ENCODE data around the gene FRY.
"Not testable (repeated sequence)": the region's sequence is repeated elsewhere in the genome, so short reads cannot be mapped to it uniquely, and the experiment has no call there.

Gene FRY

DNA sequence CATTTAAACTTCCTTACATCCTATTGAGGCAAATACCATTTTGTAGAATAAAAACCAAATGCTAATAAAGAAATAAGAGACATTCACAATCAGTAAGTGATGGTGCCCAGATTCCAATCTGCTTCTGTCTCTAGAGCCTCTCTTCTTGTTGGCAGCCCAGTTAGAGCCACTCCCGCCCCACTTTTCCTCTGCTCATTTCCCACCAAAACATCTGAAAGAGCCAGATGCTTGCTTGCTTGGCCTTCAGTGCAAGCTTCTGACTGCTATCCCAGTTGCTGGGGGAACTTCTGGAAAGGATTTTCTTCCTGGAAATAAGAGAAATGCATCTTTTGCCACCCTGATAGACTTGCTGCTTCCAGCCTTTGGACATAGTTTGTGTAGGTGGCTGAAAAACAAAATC, 12.9 kb downstream of the FRY start:
- no peak for DNase-seq

DNA sequence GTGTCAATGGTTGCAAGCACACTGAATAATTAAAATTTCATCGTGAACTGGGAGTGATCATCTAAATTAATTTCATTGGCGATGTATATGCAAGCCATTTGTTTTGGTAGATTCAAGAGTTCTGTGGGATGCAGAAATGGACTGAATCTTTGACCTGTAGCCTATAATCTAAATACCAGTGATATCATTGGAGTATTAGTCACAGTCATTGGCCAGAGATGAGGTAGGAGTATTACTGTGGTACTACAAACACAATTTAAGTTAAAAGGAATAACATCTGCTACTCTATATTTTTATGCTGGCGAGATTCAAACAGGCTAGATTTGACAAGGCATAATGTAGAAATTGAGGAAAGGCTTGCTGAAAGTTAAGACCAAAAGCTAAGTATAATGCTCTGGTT, 14.0 kb downstream of the FRY start:
- no peak for DNase-seq

DNA sequence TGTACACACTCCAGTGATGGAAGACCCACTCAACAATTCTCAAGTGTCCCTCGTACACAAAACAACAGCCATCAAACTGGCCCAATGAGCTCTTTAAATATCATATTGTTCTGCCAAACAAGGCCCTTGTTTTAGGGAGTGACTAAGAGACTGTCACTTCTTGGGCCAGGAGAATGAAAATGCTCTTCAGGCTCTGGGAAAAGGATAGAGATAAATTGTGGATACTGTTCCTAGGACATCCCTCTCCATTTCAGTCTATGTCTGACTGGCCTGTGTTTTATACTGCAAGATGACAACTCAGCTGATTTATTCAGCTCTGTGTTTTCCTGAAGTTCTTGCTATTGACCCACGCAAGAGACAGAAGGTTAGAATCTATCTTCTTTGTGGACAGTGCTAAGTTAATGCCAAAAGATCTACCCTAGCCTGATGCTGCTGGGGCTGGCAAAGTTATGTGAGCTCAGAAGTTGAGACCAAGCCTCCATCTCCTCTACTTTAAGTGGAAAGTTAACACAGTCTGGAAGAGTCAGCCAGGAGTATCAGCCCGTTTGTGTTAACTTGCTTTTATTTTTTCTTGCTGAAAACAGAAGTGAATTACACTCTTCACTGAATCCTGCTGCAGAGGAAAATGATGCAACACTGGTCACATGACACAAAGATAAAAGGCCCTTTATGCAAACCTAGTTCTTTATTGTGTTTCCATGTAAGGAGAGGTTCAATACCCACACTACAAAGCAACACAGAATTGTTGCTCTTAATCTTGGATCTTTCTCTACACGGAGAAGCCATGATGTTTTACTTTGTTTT, 14.6 kb downstream of the FRY start:
- DNase-seq, result no peak

DNA sequence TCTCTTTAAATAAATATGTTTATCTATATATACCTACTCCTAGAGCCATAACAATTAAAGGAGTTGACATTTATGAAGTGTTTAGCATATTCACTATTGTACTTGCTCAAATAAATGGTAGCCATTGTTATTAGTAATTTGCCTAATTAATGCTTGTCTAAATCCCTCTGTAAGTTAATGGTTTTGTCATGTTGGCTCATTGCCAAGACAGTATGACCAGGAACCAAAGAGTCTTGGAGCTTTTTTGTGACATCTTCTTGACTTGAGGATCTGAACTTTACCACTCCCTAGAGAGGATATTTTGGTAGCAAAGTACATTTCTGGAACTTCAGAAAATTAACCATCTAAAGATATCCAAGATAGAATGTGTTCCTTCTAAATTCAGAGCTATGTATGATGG, 15.5 kb downstream of the FRY start:
- no peak for DNase-seq

DNA sequence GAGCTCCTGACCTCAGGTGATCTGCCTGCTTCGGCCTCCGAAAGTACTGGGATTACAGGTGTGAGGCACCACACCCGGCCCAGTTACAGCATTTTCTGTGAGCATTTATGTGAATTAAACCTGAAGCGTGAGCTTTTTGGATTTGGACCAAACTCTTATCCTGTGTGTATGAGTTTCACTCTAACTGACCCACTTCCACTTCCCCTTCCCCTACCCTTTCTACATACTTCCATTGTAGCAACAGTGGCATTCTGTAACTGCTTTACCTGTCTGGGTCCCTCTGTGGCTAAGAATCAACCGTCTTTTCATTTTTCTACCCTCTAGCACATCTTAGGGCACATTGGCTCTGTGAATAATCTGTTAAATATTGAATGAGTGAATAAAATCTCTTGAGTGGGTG, 16.2 kb downstream of the FRY start:
- DNase-seq, result no peak

DNA sequence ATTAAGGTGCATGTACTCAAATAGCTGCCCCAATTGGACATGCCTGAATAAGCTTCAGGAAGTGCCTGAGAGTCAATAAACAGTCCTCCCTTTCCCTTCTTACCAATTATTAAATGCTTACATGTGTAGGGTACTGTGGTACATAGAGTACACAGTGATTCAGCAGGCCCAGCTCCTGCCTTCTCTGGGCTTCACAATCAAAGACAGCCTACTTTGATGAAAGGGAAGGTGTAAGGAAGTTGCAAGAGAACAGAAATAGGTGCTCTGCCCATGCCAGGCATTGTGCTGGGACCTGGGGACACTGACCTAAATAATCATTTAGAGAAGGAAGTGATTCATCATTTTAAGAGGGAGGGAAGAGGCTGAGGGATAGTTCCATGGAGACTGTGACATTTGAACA, 17.2 kb downstream of the FRY start:
- DNase-seq, result no peak

DNA sequence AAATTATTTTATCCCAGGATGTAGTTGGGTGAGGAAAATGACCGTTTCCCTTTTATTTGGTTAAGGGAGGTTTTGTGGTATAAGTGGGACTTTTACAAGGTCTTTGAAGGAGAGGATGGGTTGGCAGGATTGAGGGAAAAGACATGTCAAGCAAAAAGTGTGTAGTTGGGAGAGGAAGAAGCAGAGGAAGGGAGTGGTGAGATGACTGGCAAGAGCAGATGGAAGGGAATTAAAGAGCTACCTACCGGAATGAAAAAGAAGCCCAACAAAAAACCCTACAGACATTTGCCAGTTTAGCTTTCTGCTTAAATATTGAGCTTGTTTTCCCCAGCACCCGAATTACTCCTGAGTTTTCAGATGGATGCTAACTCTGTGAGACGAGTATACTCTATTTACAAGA, 19.6 kb downstream of the FRY start:
- no peak for DNase-seq

DNA sequence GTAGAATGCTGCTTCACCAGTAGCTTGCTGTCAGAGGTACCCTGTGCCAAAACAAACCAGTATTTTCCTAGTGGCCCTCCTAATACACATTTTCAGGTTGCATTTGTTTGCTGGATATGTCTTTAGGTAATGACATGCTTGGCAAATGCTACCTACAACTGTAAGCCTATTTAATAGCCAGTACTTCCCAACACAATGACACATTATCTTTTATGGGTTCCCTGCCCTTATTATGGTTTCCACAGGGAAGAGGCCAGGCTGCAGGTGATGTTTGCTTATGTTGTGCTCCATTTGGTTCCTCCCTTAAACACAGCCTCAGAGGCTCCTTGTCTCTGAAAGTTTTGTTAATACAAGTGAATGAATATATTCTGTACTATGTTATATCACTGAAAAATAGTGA, 24.7 kb downstream of the FRY start:
- no peak for DNase-seq

DNA sequence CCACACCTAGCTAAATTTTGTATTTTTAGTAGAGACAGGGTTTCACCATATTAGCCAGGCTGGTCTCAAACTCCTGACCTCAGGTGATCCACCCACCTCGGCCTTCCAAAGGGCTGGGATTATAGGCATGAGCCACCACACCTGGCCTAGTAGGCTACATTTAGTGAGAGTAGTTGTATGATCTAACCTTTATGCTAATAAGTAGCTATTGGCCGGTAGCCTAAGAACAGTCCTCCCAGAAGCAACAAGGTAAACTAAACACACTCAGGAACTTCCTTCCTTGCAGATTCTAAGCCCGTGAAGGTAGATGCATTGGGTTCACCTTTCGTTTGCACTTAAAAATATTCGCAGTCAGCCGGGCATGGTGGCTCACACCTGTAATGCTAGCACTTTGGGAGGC, 25.8 kb downstream of the FRY start:
- not testable (repeated sequence) for DNase-seq

DNA sequence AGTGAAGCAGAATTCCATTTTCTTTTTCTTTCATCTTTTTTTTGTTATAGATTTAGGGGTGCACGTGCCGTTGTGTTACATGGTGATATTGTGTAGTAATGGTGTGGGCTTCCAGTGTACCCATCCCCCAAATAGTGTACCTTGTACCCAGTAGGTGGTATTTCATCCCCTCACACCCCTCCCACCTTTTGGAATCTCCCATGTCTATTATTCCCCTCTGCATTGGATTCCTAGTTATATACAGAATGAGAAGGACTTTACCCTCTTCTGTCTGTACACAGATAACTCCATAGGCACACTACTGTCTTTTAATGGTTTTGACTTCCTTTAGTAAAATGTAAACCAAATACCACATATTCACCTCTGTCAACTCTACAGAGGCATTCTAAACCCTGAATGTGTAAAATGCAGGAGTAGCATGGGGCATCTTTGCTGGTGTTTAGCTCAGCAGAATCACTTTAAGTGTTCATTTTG, 28.0 kb downstream of the FRY start:
- DNase-seq, result no peak

DNA sequence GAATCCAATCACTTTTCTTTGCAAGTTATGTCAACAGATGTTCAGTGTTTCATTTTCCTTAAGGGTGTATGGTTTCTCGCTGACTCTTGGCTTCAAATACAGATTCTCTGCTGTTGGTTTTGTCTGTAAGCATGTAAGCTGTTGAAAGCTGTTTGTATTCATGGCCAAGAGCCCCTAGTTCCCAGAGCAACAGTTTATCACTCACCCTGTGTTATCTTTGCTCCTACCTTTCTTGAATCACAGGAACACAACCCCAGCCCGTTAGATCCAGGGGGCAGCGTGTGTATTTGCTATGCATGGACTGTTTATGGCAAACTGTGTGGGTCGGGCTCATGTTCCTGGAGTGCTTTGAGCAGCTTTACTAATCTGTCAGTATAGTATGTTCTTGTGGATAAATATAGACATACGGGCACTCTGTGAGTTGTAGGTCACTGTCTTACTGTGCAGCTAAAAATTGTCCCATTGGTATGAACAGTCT, 28.9 kb downstream of the FRY start:
- no peak for DNase-seq

DNA sequence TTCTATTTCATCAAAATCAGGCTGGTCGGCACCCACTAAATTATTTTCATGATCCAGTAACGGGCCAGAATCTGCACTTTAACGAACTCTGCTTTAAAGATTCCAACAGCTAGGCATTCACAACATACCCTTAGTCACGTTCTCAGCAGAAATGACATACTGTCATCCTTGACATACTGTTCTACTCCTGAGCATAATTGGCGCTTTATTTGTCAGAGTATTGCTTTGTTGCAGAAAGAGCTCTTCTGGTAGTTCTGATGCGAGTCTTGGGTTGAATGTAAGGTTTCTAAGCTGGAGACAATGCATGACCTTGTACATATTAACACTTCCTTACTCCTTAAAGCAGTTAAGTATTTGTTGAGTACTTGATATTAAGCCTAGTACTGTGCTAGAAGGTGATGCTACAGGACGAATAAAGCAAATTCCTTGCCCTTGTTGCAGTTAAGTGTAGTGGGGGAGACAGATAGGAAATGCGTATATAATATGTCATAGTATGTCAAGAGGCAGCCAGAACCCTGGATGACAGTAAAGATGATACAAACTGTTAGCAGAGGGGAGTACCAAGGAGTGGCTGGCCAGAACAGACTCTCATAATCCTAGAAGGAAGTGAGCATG, 32.2 kb downstream of the FRY start:
- no peak for DNase-seq

DNA sequence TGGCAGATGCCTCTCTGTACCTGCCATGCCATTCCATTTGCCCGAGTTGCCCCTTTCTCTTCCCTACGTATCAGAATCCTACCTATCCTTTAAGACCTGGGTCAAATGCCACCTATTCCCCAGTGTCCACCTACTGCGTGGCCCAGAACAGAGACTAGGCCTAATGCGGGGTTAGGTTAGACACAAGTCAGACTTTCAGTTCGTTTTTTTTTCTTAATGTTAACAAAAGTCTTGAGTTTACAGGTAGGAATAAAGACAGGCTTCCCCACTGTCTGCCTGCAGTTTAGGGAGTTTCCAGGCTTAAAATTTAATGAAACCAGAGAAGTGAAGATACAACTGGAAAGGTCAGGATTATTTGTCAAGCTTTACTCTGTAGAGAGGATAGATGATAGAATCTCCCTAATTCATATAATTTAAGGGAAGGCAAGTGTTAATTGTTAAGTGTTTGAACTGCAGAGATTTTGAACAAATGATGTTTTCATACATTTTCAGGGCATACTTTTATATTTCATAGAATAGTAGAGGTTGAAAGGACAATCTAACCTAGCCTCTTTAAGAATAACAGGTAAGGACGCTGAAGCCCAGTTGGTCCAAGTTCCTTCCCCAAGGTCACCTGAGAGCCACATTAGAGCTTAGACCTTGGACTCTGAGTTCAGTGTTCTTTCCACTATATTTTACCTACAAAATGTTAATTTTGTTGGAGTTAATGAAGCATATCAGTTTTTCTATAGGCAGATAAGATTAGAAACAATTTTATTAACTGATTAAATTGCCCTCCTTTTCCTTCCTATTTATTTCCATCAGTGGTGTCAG, 35.8 kb downstream of the FRY start:
- DNase-seq, result no peak

DNA sequence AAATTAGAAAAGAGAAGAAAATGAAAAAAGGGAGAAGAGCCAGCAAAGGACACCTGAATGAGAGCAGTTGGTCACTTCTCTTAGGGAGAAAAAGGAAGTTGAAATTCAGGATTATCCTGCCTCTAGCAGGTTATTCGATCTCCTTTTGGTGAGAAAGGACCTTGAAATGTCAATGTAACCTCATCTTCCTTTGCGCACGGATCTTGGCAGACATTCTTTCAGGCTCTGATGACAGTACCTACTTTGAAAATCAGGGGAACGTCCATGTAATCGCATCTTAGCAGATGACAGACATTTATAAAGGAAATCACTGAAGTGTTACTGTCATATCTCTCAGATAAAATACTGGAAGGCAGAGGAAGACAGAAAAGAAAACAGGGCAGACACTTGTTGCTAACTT, 36.7 kb downstream of the FRY start:
- DNase-seq, result no peak

DNA sequence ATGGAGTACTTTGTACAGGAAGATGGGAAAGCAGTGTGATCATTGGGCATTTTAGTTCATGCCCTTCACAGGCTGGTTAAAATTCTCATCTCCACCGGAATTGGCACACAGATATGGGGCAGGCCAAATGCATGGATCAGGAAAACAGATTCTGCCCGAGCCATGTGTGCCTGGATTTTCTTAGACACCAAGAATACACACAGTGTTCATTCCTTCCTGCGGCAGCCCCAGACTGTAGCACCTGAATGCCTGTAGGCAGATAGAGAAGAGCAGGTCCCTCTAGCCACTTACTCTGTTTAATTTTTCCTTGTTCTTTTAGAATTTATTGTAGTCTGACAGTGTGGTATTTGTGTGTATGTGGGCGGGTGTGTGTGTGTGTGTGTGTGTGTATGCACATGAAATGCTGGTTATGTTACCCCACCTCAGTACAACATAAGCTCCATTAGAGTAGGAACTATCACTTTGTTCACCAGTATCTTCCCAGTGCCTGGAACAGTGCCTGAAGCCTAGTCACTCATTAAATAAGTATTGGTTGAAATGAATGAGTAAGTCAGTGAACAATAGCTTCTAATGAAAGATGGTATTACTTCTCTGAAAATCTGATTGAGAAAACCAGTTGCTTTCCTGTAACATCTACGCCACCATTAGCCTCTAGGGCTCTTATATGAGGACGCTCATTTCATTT, 41.7 kb downstream of the FRY start:
- DNase-seq, result no peak

DNA sequence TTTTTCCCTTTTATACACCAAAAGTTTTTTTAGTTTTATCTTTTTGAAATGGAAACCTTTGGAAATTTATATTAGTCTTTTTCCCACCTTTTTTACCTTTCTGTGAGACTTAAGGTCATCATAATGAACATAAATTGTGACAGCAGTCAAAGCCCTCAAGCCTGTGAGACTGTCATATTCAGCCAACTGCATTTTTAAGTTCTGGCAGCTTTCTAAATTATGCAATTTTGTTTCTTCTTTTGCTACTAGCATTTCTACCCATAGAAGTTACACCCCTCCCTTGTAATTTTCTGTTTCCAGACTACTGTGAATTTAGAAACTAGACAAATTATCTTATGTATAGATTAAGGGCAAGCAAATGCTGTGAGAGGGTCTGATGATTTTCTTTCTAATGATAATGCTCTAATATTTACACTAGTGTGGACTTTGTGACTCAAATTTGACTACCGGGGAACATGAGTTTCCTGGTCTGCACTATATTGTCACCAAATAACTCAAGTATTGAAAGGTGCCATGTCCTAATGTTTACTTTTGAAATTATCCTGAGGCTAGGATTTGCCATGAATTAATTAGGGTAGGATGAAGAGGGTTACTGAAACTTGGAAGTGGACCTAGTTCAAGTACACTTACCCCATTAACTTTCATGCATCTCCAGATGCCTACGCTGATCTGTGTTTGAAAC, 43.7 kb downstream of the FRY start:
- no peak for DNase-seq

DNA sequence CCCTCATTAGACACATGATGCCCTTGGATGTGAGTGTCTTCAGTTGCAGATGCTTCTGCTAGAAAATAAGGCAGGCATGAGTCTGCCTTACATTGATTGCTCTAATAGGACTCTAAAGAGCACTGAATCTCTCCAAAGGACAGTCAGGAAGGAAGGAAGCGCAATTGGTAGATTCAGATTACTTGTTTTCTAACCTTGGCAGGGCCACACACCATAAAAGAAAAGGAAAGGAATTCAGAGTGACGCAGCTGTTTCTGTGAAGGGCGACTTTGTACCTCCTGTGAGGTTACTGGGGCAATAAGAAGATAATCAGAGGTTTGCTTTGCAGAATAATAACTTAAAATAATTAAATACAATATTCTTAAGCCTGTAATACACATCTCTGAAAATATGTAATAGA, 48.0 kb downstream of the FRY start:
- DNase-seq, result no peak

DNA sequence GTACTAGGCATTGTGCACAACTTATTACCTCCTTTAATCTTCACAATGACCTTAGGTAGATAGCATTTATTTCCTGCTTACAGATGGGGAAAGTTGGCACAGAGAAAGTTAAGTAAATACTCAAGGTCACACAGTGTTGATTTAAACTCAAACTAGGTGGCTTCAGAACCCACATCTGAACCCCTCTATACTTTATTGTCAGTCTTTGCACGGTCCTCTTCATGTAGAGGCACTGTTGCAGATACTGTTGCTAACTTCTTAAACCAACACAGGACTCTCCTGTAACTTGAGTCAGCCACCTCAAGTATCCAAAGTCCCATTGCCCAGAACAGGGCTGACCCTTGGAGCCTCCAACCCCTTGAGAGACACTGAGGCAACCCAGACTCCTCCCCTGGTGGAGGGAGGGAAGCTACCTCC, 48.8 kb downstream of the FRY start:
- DNase-seq, result no peak

DNA sequence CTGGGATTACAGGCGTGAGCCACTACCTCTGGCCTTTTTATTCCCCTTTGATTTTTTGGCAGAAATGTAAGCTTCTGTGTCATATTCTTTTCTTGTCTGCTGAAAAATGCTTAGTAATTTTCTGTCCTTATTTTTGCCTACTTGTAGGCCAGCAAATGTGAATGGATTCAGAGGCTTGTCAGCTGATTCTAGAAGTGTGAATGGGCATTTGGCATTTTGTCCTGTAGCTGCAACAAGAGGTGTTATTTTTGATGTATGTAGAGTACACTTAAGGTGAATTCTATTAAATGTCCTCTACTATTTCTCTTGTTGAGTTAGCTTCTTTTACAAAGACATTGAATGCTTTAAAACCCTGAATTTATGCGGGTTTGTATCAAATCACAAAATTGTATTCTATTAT, 50.0 kb downstream of the FRY start:
- no peak for DNase-seq

DNA sequence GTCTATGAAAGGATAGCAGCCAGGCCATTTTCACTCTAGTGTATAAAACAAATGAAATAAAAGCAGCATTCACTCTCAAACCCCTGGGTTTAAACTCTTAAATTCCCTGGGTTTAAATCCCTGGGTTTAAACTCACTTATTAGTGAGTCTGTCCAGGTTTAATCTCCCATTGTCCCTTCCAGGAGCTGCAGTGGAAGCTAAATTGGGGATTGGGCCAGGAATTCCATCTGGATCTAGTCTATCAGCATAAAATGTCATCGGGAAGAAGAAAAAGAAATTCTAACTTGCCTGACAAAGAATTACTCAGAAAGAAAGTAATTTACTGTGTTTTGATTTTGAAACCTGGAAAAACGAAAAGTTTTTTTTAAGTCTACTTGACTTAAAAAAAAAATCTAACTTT, 54.8 kb downstream of the FRY start:
- no peak for DNase-seq

DNA sequence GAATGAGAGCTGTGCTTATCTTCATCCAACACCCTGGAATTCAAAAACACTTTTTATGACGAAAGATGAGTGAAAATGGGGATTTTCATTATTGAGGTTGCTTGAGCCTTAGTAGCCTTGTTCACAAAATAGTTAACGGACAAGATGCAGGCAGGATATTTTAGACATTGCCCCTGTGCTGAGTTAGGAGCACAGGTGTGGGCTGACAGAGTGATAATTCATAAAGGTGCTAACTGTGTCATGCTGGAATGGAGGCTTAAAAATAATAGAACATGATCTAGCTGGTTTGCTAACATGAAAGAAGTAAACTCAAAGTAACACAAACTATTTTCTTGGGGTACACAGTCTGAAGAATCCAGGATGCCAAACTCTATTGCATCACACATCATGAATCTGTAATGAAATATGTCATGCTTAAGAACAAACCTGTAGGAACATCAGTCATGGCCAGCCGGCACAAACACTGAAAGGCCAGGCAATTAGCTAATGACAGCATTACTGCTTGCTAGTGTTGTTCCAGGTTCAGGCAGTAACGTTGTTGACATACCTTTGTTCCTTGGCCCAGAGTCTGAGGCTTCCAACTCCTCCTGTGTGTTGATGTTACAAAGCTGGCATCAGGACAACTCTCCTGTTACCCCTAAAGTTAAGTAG, 55.3 kb downstream of the FRY start:
- DNase-seq, result no peak

Data from NCI-H524 treated with DMSO at 0.1 percent for 48 hours (cell line).